ENCODE results near the gene FLCN.
A peak's percentile ranks its signal among the peaks of the same experiment; 100 is the strongest.
"Not testable (repeated sequence)": the region's sequence is repeated elsewhere in the genome, so short reads cannot be mapped to it uniquely, and the experiment has no call there.

FLCN gene, protein sequence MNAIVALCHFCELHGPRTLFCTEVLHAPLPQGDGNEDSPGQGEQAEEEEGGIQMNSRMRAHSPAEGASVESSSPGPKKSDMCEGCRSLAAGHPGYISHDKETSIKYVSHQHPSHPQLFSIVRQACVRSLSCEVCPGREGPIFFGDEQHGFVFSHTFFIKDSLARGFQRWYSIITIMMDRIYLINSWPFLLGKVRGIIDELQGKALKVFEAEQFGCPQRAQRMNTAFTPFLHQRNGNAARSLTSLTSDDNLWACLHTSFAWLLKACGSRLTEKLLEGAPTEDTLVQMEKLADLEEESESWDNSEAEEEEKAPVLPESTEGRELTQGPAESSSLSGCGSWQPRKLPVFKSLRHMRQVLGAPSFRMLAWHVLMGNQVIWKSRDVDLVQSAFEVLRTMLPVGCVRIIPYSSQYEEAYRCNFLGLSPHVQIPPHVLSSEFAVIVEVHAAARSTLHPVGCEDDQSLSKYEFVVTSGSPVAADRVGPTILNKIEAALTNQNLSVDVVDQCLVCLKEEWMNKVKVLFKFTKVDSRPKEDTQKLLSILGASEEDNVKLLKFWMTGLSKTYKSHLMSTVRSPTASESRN
- long read RNA-seq, transcript FLCN-201 (14 exons, 3,638 nt) = major isoform, 8 of 29 reads
- long read RNA-seq, transcript FLCN-203 (8 exons, 1,692 nt) = minor isoform, 5 of 29 reads
- long read RNA-seq, partial matches to known transcripts = 2 of 29 reads
- long read RNA-seq, other reads (novel, unspliced or antisense) = 14 of 29 reads

DNA sequence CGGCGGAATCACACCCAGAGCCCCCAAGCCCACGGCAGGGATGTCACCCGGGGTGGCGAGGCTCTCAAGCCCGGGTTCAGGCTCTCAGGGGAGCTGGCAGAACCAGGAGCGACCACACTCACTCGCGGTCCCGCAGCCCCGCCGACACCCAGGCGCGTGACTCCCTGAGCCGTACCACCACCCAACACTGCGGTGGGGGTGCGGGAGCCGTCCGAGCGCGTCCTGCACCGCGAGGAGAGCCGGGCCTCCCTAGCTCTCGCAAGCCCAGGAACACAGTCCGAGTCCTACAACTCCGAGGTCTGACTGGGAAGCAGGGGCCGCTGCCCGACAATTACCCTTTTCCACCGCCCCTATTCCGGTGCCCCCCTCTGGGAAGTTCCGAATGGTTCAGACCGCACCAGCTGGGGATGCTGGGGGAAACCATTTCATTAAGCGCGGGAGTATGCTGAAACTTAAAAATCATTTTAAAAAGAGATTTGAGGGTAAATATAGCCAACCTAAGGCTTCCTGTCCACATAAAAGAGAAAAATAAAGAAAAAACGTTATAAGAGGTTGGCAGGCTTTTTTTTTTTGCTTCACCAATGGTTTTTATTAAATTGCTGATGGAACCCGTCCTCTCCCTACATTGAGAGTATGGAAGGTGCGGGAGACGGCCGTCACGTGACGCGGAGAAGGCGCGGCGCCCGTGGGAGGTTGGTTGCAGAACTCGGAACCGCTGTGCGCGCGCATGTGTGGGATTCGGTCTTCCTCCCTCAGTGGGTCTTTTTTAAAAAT is at the start of gene FLCN:
FLCN (minus strand) TSS at position 143 of the 774 bp plus-strand sequence. CDS start 9,031 bp downstream, outside the sequence.
- no peaks in the 10 kb centered on the region for H3K27me3 ChIP-seq (ENCODE audit: insufficient read depth, poor library complexity, severe bottlenecking)
- peak within 1 kb of the TSS; percentile 92 for H3K4me3 ChIP-seq (replicated peaks; ENCODE audit: insufficient read depth, low read length)
- DNase-seq (ENCODE audit: low read depth in 1 of 2, low spot score in 1 of 2) = peak; percentile 52 to 74
- TF ChIP-seq, protein P1, sequence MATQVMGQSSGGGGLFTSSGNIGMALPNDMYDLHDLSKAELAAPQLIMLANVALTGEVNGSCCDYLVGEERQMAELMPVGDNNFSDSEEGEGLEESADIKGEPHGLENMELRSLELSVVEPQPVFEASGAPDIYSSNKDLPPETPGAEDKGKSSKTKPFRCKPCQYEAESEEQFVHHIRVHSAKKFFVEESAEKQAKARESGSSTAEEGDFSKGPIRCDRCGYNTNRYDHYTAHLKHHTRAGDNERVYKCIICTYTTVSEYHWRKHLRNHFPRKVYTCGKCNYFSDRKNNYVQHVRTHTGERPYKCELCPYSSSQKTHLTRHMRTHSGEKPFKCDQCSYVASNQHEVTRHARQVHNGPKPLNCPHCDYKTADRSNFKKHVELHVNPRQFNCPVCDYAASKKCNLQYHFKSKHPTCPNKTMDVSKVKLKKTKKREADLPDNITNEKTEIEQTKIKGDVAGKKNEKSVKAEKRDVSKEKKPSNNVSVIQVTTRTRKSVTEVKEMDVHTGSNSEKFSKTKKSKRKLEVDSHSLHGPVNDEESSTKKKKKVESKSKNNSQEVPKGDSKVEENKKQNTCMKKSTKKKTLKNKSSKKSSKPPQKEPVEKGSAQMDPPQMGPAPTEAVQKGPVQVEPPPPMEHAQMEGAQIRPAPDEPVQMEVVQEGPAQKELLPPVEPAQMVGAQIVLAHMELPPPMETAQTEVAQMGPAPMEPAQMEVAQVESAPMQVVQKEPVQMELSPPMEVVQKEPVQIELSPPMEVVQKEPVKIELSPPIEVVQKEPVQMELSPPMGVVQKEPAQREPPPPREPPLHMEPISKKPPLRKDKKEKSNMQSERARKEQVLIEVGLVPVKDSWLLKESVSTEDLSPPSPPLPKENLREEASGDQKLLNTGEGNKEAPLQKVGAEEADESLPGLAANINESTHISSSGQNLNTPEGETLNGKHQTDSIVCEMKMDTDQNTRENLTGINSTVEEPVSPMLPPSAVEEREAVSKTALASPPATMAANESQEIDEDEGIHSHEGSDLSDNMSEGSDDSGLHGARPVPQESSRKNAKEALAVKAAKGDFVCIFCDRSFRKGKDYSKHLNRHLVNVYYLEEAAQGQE (IDR thresholded peaks at IDR 0.05; ENCODE audit: insufficient replicate concordance, low read depth) = no peak
- TF ChIP-seq GABPA (IDR thresholded peaks at IDR 0.05; ENCODE audit: low read depth) (no peak), POLR2AphosphoS5 (IDR thresholded peaks at IDR 0.05; ENCODE audit: low read depth) (peak; percentile 46; the same call in 1 of the 2 replicates), SPI1 (IDR thresholded peaks at IDR 0.05; ENCODE audit: borderline replicate concordance, low read depth) (no peak)
- TF ChIP-seq, protein P2, sequence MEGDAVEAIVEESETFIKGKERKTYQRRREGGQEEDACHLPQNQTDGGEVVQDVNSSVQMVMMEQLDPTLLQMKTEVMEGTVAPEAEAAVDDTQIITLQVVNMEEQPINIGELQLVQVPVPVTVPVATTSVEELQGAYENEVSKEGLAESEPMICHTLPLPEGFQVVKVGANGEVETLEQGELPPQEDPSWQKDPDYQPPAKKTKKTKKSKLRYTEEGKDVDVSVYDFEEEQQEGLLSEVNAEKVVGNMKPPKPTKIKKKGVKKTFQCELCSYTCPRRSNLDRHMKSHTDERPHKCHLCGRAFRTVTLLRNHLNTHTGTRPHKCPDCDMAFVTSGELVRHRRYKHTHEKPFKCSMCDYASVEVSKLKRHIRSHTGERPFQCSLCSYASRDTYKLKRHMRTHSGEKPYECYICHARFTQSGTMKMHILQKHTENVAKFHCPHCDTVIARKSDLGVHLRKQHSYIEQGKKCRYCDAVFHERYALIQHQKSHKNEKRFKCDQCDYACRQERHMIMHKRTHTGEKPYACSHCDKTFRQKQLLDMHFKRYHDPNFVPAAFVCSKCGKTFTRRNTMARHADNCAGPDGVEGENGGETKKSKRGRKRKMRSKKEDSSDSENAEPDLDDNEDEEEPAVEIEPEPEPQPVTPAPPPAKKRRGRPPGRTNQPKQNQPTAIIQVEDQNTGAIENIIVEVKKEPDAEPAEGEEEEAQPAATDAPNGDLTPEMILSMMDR (IDR thresholded peaks at IDR 0.05; ENCODE audit: insufficient read depth, low read length) = no peak
- H3K27ac ChIP-seq (replicated peaks) = peak within 1 kb of the TSS; percentile 100

DNA sequence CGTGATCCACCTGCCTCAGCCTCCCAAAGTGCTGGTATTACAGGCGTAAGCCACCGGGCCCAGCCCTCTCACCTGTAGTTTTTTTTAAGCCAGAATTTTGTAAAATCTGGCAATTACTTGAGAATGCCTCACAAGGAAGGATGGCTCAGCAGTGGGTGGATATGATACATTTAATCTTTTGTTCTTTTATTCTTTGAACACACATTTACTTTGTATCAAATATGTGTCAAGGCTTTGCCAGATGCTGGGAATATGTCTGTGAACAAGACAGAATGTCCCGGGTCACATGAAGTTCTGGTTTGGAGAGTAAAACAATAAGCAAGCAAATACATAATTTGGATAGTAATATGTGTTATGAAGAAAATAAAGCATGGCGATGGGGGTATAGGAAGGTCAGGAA is 49.0 kb upstream of the FLCN start:
- Histone ChIP-seq H3K27me3 (ENCODE audit: insufficient read depth, poor library complexity, severe bottlenecking) (no peaks in the 10 kb centered on the region), H3K27ac (replicated peaks) (no peak overlapping the region), H3K4me3 (replicated peaks; ENCODE audit: insufficient read depth, low read length) (no peak overlapping the region)
- no peak for TF ChIP-seq POLR2AphosphoS5 (IDR thresholded peaks at IDR 0.05; ENCODE audit: low read depth)
- DNase-seq (ENCODE audit: low read depth in 1 of 2, low spot score in 1 of 2) = no peak

DNA sequence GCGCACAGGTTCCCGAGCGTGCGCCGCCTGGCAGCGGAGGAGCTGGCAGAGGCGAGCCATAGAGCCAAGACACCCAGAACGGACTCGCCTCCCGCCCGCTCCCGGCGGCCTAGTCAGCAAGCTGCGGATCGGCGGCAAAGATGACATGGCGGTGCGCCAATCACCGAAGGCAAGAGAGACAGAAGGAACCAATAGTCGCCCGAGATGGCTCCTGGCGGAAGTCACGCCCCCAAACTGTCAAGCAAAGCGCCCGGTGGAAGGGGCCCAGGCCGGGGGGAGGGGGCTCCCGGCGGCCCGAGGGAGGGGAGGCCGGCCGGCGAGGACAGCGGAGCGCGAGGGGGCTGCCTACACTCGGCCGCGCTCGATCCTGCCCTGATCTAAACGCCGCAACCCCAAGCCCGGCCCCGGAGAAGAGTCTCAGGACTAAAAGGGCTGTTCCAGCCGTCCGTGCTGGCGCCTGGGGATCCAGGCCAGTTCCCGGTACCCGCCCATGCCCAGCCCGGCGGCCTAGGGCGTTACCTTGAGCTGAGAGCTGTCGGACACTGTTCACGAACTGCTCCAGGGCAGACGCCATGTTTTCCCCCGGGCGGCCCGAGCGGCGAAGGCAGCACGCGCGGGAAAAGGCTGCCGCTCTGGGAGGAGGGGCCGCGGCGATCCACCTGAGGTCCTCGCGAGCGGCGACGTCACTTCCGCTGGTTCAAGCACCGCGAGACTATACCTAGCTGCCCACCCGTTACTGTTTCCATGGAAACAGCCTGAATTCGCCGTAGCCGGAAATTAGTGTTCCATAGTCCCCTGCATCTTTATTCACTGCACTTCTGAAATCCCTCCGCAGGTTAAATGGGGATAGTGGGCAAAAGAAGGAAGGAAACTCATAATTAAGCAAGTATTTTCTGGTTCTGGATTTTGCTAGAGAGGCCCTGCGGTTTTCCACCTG is 43.9 kb upstream of the FLCN start, which contains the start of gene COPS3:
COPS3 (minus strand) TSS at position 634 of the 937 bp plus-strand sequence; CDS start at position 574, 60 bp downstream.
- DNase-seq (ENCODE audit: low read depth in 1 of 2, low spot score in 1 of 2) = peak; percentile 80 to 94
- Histone ChIP-seq H3K27me3 (ENCODE audit: insufficient read depth, poor library complexity, severe bottlenecking) (no peaks in the 10 kb centered on the region), H3K27ac (replicated peaks) (peak within 1 kb of the TSS; percentile 99), H3K4me3 (replicated peaks; ENCODE audit: insufficient read depth, low read length) (peak within 1 kb of the TSS; percentile 57)
- TF ChIP-seq POLR2AphosphoS5 (IDR thresholded peaks at IDR 0.05; ENCODE audit: low read depth) (peak; percentile 62; the same call in 1 of the 2 replicates), SPI1 (IDR thresholded peaks at IDR 0.05; ENCODE audit: borderline replicate concordance, low read depth) (no peak), GABPA (IDR thresholded peaks at IDR 0.05; ENCODE audit: low read depth) (peak; percentile 69)

DNA sequence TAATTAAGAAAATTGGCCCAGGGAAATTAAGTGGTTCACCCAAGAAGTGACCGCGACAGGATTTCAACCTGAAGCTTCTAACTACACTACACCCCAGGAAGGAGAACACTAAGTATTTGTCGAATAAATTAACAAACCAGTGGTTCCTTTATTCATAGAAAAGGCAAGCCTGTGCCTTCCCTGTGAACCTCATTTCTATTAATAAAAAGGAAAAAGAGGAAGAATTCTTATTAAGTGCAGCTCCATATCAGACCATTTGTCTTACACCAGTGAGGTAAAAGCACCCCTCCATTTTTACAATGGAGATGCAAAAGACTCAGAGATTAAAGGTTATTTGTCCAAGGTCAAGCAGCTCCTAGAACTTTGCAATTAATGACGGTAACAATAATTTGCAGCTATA is 42.3 kb upstream of the FLCN start:
- Histone ChIP-seq H3K27me3 (ENCODE audit: insufficient read depth, poor library complexity, severe bottlenecking) (no peaks in the 10 kb centered on the region), H3K4me3 (replicated peaks; ENCODE audit: insufficient read depth, low read length) (peak overlapping the region; percentile 57), H3K27ac (replicated peaks) (peak overlapping the region; percentile 99)
- no peak for DNase-seq (ENCODE audit: low read depth in 1 of 2, low spot score in 1 of 2)
- TF ChIP-seq GABPA (IDR thresholded peaks at IDR 0.05; ENCODE audit: low read depth) = no peak
- TF ChIP-seq, protein P1 (IDR thresholded peaks at IDR 0.05; ENCODE audit: insufficient replicate concordance, low read depth) = no peak
- TF ChIP-seq POLR2AphosphoS5 (IDR thresholded peaks at IDR 0.05; ENCODE audit: low read depth) = no peak
- TF ChIP-seq SPI1 (IDR thresholded peaks at IDR 0.05; ENCODE audit: borderline replicate concordance, low read depth) = no peak
- TF ChIP-seq, protein P2 (IDR thresholded peaks at IDR 0.05; ENCODE audit: insufficient read depth, low read length) = no peak

DNA sequence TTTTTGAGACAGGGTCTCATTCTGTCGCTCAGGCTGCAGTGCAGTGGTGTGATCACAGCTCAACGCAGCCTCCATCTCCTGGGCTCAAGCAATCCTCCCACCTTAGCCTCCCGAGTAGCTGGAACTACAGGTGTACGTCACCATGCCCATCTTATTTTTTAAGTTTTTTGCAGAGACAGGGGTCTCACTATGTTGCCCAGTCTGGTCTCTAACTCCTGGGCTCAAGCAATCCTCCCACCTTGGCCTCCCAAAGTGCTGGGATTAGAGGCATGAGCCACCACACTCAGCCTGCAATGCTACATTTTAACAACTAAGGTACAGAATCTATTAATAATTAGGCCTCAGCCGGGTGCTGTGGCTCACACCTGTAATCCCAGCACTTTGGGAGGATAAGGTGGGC is 40.5 kb upstream of the FLCN start:
- not testable (repeated sequence) for H3K27ac ChIP-seq (replicated peaks); H3K4me3 ChIP-seq (replicated peaks; ENCODE audit: insufficient read depth, low read length); DNase-seq (ENCODE audit: low read depth in 1 of 2, low spot score in 1 of 2); H3K27me3 ChIP-seq (ENCODE audit: insufficient read depth, poor library complexity, severe bottlenecking)
